Esophagus squamous epithelium (tissue), 4 donors: ENCODE data around the gene ASXL1.

Experiments used
- CTCF ChIP-seq, 6 experiments: fragments of 450-650 bp in 4 of 6; fragments of 200-600 bp in 2 of 6; sonication (generic) in 2 of 6; IDR thresholded peaks; one replicate each; pipeline ENCODE4 v1.5.1; 2016 to 2019; ENCODE audit warnings: antibody characterized with exemption in 6 of 6, mild to moderate bottlenecking in 4 of 6, moderate library complexity in 4 of 6
- POLR2A ChIP-seq, 4 donors: fragments of 450-650 bp; IDR thresholded peaks; one replicate each; pipeline ENCODE4 v1.6.1; 2017; ENCODE audit warnings: antibody characterized with exemption in 4 of 4, mild to moderate bottlenecking in 4 of 4, moderate library complexity in 3 of 4

DNA sequence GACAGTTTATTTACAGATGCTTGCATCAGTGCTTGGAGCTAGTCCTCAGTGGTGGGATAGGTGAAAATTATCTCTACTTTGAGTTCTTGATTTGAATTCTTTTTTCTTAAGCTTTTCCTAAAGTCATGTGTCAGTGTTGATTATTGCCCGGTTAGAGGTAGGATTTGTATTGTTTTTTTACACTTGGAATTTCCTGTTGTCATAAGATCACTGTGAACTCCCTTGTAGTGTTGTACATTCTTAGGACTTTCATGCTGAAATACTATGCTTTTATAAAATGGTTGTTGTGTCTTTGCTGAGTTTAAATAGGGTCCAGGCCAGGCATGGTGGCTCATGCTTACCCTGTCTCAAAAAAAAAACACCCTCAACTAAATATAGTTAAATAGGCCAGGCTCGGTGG, 20.3 kb downstream of the ASXL1 start:
- no peak for TF ChIP-seq CTCF (IDR thresholded peaks at IDR 0.05)
- TF ChIP-seq POLR2A (IDR thresholded peaks at IDR 0.05), result no peak
